ENCODE measurements around the gene GPR15.

Gene GPR15

DNA sequence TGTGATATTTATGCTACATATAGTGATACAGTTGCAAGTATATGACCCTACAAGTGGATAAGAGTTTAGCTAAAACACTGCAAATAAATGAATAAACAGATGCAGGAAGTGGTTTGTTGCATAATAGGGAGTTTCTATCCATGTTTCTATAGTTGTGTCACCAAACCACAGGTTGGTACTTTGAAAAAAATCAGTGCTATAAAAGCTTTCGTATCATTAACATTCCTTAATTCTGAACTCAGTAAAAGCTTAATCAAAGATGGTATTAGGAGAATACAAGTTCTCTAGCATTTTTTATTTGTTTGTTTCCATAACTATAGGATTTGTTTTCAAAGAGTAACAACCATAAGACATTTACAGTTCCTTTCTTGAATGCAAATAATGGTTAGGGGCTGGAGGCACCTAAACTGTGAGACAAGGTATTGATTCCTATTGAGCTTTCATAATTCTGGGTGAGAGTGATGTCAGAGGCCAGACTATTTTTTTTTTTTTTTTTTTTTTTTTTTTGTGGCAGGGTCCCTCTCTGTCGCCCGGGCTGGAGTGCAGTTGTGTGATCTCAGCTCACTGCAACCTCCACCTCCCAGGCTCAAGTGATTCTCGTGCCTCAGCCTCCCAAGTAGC, 32.0 kb downstream of the GPR15 start:
- no peak overlapping the region for H3K27ac ChIP-seq
- TF ChIP-seq, protein P1, sequence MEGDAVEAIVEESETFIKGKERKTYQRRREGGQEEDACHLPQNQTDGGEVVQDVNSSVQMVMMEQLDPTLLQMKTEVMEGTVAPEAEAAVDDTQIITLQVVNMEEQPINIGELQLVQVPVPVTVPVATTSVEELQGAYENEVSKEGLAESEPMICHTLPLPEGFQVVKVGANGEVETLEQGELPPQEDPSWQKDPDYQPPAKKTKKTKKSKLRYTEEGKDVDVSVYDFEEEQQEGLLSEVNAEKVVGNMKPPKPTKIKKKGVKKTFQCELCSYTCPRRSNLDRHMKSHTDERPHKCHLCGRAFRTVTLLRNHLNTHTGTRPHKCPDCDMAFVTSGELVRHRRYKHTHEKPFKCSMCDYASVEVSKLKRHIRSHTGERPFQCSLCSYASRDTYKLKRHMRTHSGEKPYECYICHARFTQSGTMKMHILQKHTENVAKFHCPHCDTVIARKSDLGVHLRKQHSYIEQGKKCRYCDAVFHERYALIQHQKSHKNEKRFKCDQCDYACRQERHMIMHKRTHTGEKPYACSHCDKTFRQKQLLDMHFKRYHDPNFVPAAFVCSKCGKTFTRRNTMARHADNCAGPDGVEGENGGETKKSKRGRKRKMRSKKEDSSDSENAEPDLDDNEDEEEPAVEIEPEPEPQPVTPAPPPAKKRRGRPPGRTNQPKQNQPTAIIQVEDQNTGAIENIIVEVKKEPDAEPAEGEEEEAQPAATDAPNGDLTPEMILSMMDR (IDR thresholded peaks at IDR 0.05): no peak
- no peak for TF ChIP-seq ZFX (IDR thresholded peaks at IDR 0.05; ENCODE audit: borderline replicate concordance)

DNA sequence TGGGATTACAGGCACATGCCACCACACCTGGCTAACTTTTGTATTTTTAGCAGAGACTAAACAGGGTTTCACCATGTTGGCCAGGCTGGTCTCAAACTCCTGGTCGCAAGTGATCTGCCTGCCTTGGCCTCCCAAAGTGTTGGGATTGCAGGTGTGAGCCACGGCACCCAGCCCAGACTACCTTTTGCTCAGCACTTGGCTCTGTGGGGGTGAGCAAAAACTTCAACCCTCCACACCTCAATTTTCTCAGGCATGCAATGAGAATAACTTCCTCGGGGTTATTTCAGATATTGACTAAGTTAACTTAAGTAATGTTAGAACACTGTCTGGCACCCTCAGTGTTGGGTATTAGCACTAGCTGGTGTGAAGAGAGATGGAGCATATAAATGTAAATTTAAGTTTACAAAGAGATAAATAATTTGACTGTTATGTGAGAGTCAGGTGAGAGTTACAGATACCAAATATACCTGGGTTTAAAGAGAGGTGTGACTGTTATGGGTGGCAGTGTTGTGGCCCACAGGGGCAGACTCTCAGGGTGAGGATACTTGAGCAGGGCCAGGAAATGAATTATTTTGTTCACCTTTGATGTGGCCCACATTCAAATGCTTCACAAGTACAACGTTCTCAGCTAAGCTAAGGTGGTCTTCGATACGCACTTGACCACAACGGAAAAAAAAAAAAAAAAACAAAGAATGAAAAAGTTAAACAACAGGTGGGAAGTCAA, 32.7 kb downstream of the GPR15 start:
- TF ChIP-seq, protein P1 (IDR thresholded peaks at IDR 0.05): no peak
- no peak for TF ChIP-seq ZFX (IDR thresholded peaks at IDR 0.05; ENCODE audit: borderline replicate concordance)

DNA sequence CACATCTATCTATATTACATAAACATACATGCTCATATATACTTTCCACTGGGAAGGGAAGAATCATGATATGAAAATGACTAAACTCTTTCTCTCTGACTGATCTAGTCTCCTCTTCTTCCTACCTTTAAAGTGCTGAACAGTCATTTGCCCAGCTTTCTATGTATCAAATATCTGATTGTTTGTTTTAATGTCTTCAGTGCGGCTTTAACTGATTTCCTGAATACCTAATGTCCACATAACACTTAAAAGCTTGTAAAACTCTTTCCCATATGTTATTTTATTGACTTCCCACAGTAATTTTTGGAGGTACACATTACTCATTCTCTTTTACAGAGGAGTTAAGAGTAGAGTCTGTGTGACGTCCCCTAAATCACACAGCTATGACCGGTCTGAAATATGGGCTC, 33.5 kb downstream of the GPR15 start:
- TF ChIP-seq ZFX (IDR thresholded peaks at IDR 0.05; ENCODE audit: borderline replicate concordance): no peak
- TF ChIP-seq, protein P1 (IDR thresholded peaks at IDR 0.05): no peak
- H3K27ac ChIP-seq: no peak overlapping the region

More for the DNA sequence above, 32.7 kb downstream of the GPR15 start:
- no peak overlapping the region for H3K27ac ChIP-seq

DNA sequence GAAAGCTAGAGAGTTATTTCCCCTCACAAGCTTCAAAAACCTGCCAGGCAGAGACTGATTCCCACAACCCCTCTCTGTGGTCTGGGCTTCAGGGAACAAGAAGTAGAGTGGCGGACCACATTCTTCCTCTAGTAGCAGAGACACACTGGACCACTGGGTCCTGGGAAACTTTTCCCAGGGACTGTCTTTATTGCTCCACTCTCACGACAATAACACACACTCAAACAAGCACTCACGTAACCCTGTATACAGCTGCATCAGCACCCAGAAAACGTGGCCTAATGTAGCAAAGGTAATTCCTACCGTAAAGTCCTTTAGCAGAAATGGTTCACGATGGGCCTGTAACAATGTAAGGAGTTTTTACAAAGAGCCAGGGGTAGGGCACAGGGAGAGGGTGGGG, 34.1 kb downstream of the GPR15 start:
- TF ChIP-seq, protein P1 (IDR thresholded peaks at IDR 0.05): no peak
- no peak for TF ChIP-seq ZFX (IDR thresholded peaks at IDR 0.05; ENCODE audit: borderline replicate concordance)
- no peak overlapping the region for H3K27ac ChIP-seq

DNA sequence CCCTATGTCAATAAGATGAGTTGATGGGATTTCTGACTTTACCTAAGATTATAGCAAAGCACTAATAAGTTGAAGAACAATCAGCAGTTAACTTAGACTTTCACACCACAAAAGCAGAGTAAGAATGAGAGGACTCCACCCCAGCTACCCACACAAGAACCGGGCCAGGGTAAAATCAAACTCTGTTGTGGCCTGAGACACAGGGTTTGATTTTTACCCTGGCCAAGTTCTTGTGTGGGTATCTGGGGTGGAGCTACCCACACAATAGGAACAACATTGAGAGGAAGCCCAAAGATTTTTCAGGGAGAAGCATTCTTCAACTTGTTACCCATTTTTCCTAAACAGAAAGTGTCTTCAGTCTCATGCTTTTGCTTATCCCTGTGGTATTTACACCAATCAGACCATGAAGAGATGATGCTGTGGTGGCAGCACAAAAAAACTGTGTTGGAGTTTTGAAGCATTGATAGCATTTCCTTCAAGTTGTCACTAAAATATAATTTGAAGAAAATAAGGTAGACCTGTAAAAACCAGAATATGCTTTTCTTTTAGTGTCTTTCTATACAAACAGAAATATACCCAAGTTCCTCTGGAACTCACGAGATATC, 36.0 kb downstream of the GPR15 start:
- TF ChIP-seq ZFX (IDR thresholded peaks at IDR 0.05; ENCODE audit: borderline replicate concordance): no peak
- TF ChIP-seq, protein P1 (IDR thresholded peaks at IDR 0.05): no peak
- no peak overlapping the region for H3K27ac ChIP-seq

DNA sequence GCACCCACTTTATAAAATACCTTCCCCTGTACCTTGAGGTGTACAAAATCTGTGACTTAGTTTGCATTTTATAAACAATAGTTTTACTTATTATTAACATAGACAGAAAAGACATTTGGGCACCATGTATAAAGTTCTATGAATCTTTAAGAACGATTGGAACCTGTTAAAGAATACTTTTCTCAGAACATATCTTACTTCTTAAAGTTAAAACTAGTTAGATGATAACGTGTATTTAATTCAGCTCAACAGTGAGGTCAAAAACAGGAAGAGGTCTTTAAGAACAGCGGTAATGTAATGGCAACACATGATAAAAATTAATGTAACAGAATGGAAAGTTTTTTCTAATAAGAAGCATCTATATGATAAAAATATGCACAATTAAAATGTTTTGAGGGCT, 36.6 kb downstream of the GPR15 start:
- no peak overlapping the region for H3K27ac ChIP-seq
- TF ChIP-seq ZFX (IDR thresholded peaks at IDR 0.05; ENCODE audit: borderline replicate concordance): no peak
- TF ChIP-seq, protein P1 (IDR thresholded peaks at IDR 0.05): no peak

All from 22Rv1 (cell line).